Endothelial cell (in vitro differentiated cells): ENCODE measurements around the gene GSG1. TPM values are rescaled to one million over a fixed set of nuclear protein-coding genes. Genes with fewer than 3 reads are reported as not detected.

Experiments
- DNase-seq: peaks from one replicate; pipeline ENCODE4 v3.0.0; 2021; ENCODE audit warnings: low spot score
- H3K27ac Mint-ChIP-seq: one replicate; pipeline ENCODE4 v1.8.0; 2021; ENCODE audit warnings: mixed read lengths, inconsistent platforms; ENCODE audit not compliant: unreplicated experiment
- H3K27me3 Mint-ChIP-seq: one replicate; pipeline ENCODE4 v1.8.0; 2021; ENCODE audit warnings: mild to moderate bottlenecking, moderate library complexity, mixed read lengths, inconsistent platforms; ENCODE audit not compliant: unreplicated experiment
- H3K36me3 Mint-ChIP-seq: one replicate; pipeline ENCODE4 v1.8.0; 2021; ENCODE audit warnings: mild to moderate bottlenecking, low read depth, mixed read lengths, inconsistent platforms; ENCODE audit not compliant: unreplicated experiment
- H3K4me1 Mint-ChIP-seq: one replicate; pipeline ENCODE4 v1.8.0; 2021; ENCODE audit warnings: mild to moderate bottlenecking, mixed read lengths, inconsistent platforms; ENCODE audit not compliant: unreplicated experiment
- H3K4me3 Mint-ChIP-seq: one replicate; pipeline ENCODE4 v1.8.0; 2021; ENCODE audit warnings: mild to moderate bottlenecking, mixed read lengths, inconsistent platforms; ENCODE audit not compliant: unreplicated experiment
- H3K9me3 Mint-ChIP-seq: one replicate; pipeline ENCODE4 v1.8.0; 2021; ENCODE audit warnings: mixed read lengths, inconsistent platforms; ENCODE audit not compliant: unreplicated experiment
- total RNA-seq: library from RNA; stranded (reverse); fragmentation: NEBNext Ultra II Directional; extraction: Animal tissue kit (Norgen Biotek cat#: 25700); gene quantifications from one replicate; pipeline ENCODE4 v1.2.1, GENCODE V29; 2021; ENCODE audit not compliant: unreplicated experiment
- TF ChIP-seq, protein P1 (sequence below): fragments of 200-600 bp; sonication (generic); IDR thresholded peaks from one replicate; pipeline ENCODE4 v1.5.0; 2021; ENCODE audit warnings: antibody characterized with exemption; ENCODE audit not compliant: unreplicated experiment

Gene GSG1
- total RNA-seq, 1 donor from 2014 or later: 0.46 TPM

DNA sequence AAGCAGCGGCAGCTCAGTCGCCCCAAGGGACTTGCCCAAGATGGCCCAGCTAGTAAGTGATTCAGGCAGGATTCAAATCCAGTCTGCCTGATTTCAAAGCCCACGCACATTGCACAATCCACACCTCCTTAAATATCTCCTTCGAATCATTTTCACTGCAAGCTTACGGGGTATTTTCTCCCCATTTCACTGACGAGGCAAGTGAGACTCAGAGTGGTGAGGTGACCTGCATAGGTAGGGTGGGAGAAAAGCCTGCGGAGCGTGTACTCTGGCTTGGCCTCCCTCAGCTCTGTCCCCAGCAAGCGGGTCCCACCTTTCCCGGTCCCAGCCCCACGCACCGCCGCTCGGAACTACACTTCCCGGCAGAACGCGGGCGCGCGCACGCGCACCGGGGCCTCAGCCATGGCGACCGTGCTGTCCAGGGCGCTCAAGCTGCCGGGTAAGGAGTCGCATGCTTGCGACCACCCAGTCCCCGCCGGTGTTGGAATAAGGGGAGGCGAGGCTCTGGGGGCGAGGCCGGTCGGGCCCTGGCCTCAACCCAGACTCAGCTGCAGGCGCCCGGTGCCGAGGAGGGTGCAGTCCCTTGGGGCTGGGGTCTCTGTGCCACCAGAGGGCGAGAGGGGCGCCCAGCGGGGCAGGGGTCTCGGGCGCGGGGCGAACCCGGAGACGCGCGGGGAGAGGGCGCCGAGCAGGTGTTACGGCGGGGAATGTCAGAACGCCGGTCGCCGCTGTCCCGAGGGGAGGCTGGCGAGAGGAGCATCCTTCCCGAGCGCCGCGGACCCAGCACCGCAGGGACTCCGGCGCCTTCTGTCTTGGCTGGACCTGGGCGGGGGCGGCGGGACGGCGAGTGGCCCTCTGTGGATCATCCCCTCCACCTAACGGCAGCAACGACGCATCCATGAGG is 59.2 kb downstream of the GSG1 start, which contains the start of gene FAM234B:
FAM234B (plus strand) TSS at position 380 of the 904 bp plus-strand sequence; CDS start at position 403, 23 bp downstream.
- Mint-ChIP-seq H3K9me3 (no peaks in the 10 kb centered on the region), H3K36me3 (no peaks in the 10 kb centered on the region), H3K27ac (peak within 1 kb of the TSS; percentile 0), H3K4me3 (peak within 1 kb of the TSS; percentile 94), H3K27me3 (peaks cover 3% of the 10 kb centered on the region), H3K4me1 (peaks cover 18% of the 10 kb centered on the region)
- TF ChIP-seq, protein P1, sequence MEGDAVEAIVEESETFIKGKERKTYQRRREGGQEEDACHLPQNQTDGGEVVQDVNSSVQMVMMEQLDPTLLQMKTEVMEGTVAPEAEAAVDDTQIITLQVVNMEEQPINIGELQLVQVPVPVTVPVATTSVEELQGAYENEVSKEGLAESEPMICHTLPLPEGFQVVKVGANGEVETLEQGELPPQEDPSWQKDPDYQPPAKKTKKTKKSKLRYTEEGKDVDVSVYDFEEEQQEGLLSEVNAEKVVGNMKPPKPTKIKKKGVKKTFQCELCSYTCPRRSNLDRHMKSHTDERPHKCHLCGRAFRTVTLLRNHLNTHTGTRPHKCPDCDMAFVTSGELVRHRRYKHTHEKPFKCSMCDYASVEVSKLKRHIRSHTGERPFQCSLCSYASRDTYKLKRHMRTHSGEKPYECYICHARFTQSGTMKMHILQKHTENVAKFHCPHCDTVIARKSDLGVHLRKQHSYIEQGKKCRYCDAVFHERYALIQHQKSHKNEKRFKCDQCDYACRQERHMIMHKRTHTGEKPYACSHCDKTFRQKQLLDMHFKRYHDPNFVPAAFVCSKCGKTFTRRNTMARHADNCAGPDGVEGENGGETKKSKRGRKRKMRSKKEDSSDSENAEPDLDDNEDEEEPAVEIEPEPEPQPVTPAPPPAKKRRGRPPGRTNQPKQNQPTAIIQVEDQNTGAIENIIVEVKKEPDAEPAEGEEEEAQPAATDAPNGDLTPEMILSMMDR: no peak
- peak; percentile 83 for DNase-seq

DNA sequence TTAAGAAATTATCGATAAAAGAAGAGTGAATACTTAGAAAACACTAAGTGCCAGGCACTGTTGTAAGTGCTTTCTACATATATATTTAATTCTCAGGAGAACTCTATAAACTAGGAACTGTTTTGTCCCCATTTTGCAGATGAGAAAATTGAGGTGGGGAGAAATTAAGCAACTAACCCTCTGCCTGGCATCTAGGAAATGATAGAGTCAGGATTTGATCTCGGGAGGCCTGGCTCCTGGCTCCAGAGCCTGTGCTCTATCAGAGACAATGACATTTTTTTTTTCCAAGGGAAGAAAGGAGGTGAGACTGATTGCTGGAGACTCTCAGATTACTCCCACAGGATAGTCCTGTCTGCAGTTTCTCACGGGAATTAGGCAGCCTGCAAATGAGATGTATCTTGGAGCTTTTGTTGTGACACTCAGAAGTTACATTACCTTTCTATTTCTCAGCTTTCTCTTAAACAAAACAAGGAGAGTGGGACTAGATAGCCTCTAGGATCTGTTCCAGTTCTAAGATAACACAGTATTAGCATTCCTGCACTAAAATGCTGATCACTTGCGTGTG is 60.7 kb downstream of the GSG1 start:
- no peak for DNase-seq
- no peak overlapping the region for H3K4me3 Mint-ChIP-seq
- TF ChIP-seq, protein P1: no peak
- no peaks in the 10 kb centered on the region for H3K9me3 Mint-ChIP-seq
- peaks cover 14% of the 10 kb centered on the region for H3K4me1 Mint-ChIP-seq
- peaks cover 6% of the 10 kb centered on the region for H3K27me3 Mint-ChIP-seq
- no peaks in the 10 kb centered on the region for H3K36me3 Mint-ChIP-seq
- H3K27ac Mint-ChIP-seq: peak overlapping the region; percentile 0

DNA sequence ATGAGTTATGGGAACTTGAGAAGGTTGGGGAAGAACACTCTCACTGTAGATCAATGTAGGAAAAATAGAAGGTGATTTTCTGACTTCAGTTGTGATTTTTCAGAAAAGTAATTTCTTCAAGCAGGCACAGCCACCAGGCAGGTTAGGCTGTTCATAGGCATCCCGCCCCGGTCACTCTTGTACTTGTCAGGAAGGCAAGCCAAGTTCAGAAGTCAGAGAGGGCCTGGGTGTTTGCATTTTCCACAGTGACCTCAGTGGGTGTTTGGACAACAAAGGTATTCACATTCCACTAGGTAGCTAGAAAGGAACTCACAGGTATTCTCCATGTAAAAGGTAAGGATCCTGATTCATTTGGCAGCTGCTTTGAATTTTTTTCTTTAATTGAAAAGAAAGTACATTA is 62.2 kb downstream of the GSG1 start:
- Mint-ChIP-seq H3K27ac (no peak overlapping the region), H3K4me1 (peaks cover 14% of the 10 kb centered on the region), H3K36me3 (no peaks in the 10 kb centered on the region), H3K4me3 (no peak overlapping the region), H3K9me3 (no peaks in the 10 kb centered on the region), H3K27me3 (peaks cover 6% of the 10 kb centered on the region)
- no peak for DNase-seq
- TF ChIP-seq, protein P1: no peak

DNA sequence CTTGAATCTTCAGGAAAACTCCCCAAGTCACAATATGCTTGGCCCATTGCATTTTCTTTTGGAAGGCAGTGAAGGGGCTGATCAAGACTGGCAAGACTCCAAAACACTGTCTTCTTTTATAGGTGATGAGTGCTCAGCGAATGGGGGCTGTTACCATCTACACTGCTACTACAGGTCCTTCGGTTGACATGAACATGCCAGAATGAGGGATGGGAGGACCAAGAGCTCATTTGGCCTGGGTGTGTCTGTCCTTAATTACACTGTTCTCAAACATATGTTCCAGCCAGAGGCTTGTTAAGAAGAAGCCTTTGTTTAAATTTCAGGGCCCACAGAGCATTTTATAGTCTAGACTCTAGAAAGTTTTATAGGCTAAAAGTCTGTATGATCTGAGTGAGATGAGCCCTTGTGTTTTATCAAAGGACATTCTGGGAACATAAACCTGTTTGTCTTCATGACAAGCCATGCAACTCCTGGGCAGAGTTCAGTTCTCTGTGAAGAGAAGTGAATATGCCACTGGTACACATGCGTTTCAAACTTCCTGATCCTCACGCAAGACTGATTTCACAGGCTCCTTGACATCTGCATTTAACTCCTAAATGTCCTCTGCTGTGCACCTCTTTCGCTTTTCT is 64.0 kb downstream of the GSG1 start:
- Mint-ChIP-seq H3K4me1 (peaks cover 6% of the 10 kb centered on the region), H3K27me3 (peaks cover 6% of the 10 kb centered on the region), H3K27ac (no peak overlapping the region), H3K4me3 (no peak overlapping the region), H3K9me3 (no peaks in the 10 kb centered on the region), H3K36me3 (no peaks in the 10 kb centered on the region)
- no peak for DNase-seq
- TF ChIP-seq, protein P1: no peak
